ENCODE measurements around the gene RNF157.
A peak's percentile ranks its signal among the peaks of the same experiment; 100 is the strongest.

RNF157 gene

DNA sequence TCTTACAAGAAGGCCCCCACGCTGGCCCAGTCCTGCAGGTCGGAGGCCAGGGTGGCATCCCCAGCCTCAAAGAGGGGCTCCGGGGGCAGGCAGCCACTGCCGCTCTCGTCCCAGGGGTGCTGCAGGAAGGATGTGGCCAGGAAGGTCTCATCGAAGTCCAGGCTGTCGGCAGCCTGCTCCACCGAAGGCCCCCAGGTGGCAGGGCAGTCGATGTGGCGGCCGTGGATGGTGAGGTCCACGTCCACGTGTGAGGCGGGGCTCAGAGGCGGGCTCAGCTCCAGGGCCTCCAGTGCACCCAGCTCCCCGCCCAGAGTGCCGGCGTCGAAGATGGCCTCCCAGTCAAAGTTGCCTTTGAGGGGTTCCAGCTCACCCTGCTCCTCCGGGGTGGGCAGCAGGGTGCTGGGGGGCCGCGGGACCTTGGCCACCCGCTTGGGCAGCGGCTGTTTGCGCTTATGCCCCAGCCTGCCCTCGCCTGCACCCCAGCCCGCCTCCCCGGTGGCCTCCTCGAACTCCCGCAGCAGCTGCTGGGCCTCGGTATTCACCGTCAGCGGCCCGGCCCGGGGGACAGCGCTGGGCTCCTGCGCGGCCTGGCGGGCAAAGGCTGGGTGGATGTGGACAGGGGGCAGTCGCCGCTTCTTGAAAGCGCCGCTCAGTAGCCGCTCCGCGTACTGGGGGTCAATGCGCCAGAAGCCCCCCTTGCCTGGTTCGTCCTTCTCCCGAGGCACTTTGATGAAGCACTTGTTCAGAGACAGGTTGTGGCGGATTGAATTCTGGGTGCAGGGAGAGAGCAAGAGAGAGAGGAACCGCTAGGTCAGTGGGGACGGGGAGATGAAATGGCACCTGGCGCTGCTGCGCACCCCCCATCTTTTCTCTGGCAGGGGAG is 102.7 kb downstream of the RNF157 start:
- no peak for DNase-seq

DNA sequence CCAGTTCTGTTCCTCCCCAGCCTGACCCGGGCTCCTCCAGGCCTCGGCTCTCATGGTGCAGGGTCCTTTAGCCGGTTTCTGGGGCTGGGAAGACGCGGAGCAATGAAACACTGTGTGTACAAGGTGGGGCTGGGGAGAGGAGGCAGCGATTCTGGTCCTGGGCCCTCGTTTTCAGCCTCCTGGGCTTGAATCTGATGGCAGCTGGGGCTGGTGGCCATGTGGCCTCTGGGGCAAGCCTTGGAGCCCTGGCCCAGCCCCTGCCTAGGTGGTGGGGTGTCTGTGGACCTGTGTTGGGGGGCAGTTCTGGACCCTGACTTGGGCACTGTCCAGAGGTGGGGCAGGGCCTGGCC is 103.3 kb downstream of the RNF157 start:
- DNase-seq: no peak

DNA sequence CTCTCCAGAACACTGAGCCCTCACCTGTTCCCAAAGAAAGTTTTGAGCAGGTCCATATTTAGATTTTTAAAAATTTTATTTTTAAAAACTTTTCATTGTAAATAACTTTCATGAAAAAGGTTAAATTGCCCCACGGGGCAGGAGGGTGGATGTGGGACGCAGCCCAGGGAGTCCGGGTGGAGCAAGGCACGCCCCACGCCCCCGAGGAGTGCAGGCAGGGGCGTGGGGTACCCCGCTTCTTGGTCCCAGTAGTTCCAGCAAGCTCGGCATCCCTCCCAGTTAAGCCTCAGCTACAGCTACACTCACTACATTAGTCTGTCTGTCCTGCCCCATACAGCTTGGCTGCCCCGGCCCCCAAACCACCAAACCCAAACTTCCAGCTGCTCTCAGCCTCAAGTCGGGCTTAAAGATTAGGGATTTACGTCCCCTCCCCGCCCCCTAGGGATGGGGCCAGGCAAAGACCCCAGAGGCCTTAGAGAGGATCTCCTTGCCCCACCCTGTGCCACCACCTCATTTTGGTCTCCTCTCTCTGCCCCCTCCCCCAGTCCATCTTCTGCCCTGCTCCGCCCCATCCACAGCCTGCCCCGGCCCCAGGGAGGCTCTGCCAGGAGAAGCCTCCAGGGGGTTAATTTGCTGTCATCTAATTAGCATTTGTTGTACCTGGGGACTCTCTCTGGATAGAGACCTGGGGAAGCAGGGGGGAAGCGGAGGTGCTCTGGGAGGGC is 103.9 kb downstream of the RNF157 start:
- no peak for DNase-seq

DNA sequence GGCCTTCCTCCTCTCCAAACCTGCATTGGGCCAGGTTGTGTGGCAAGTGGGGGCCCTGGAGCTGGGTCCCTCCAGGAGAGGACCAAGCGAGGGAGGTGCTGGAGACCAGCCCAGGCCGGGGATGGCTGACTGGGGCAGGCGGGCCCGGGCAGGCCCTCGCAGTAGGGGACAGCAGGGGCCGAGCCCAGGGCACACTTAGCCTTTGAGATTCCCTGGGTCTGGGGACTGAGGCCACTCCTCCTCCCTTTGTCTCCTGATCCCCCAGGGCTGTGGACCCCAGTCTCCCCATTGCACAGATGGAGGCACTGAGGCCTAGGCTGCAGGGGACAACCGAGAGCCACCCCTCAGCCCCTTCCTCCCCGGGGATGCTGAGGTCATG is 104.5 kb downstream of the RNF157 start:
- DNase-seq: no peak

DNA sequence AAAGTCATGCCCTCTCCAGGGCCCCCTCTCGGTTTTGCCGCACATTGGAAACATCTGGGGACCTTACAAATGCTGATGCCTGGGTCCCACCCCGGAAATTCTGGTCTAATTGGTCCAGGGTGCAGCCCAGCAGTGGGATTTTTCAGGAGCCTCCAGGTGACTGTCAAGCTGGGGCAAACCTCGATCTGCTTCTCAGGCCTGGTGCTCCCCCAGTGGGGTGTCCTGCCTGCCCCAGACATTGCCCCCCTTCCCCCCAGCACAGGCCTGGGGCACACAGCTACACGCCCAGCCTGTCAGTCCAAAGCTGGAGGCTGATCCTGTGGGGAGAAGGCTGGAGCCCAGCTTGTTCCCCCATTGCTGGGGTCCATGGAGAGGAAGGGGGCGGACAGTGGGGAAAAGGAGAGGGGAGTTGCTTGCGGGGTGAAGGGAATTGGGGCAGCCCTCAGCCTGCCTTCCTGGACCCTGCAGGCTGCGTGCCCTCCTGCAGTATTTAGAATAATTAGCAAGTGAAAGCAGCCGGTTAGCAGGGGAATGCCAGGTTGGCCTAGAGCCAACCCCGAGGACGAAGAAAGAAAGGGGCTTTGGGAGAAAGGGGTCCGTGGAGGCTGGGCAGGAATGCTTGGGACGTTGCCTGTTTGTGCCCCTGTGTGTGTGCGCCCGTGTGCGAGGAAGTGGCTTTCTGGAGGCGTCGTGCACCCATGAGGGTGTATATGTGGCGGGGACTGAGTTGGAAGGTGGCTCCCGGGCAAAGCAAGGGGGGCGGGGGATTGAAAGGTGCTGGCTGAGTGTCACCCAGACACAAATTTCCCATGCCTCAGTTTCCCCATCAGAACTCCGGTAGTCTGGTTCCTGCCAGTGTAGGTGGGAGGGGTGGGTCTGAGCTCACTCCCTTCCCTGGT is 105.1 kb downstream of the RNF157 start:
- no peak for DNase-seq

DNA sequence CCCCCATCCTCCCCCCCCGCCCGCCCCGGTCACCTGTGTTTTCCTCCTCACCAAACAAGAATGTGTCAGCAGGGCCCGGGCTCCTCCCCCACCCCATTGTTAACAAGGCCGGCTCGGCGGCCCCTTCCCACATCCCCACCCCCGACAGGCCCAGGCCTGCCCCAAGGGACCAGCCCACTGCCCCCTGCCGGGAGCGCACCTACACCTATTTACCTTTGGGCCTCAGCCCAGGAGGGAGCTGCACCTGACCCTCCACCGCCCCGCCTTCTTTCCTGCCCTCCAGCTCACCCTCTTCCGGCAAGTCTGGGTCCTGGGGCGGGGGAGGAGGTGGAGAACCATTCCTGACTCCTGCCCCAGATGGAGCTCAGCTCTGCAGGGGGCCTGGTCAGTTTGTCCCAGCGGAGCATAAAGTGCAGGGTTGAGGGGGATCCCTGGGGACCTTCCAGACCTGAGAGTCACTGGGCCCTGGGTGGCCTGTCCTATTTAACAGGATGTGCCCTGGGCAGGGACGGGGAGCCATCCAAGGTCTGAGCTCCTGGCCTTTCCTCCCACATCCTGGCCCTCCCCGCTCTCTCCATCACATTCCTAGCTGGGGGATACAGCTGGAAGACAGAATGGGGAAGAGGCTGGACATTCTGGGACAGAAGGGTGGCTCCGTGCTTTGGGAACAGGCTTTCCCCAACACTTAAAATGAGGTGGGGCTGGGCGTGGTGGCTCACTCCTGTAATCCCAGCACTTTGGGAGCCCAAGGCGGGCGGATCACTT is 107.5 kb downstream of the RNF157 start:
- DNase-seq: peak; percentile 99

DNA sequence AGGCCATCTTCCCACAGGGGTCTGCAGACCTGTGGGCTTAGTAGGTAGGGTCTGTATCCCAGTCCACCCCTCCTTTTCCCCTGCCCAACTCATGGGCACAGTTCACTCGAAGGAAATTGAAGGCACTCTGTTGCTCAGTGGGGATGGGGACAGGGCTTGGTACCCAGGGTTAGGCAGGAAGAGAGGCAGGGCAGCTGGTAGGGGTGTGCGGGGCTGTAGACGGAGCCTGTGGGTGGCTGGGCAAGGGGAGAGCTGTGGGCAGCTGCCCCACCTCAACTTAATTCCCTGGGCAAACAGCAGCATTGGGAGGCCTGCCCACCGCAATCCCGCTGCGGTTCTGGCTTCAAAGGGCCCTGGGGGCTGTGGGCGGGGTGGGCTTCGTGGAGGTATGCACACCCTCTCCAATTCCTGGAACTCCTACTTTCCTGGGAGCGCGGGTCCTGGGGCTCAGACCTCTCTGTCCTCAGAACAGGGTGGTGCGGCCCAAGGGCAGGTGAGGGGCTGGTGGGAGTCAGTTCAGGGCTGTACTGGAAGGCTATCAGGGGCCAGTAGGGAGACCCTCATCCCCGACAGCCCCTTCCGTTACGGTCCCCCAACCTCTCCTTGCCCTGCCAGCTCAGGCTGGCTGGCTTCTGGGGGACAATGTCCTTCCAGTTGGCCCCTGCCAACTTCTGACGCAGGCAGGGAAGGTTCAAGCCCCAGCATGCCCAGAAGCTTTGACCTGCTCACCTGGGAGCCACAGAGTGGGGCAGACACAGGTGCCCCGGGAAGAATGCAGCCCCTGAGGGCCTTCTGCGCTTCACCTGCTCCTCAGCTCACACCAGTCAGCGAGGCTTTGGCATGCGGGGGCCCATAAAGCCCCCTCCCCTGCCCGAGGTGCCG is 108.4 kb downstream of the RNF157 start:
- peak; percentile 99 for DNase-seq

DNA sequence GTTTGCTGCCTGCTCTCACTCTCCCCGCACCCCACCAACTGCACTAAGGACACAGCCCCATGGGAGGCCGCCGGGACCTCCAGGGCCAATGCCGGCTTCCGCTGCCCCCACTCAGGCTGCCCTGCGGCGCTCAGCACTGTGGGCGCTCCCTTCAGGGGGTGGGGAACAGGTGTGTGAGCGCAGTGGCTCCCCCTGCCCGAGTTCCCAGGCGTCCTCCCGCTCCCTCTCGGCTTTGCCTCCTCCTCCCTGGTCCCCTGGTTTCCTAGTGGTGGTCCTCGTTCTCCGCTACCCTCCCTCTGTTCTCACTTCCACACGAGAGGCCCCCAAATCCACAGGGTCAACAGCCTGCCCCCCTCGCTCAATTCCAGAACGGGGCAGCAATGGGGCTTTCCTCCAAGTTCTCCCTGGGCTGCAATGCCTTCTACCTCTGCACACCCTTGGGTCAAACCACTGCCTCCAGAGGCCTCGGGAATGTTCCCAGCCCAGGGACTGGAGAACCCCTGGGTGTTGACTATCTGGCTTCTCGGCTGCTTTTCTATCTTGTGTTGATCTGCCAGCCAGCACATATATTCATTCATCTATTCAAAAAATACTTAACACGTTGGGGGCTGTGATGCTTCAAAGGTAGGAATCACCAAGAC is 109.1 kb downstream of the RNF157 start:
- no peak for DNase-seq

DNA sequence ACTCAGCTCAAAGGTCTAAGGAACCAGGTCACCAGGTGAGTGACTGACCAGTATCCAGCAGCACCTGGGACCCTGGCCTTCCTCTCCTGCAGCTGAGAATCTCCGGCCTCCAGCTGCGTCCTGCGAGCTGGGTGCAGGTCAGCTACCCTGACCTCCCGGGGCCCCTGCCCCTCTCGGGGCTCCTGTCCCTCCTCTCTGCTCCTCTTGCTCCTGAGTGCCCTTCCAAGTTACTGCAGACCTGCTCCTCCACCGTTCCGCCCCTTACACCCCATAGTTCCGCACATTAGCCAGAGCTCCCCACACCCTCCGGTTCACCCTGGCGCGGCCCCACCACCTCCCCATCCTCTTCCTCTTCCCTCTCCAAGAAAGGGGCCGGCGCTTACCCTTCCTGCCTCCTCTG is 109.8 kb downstream of the RNF157 start:
- DNase-seq: no peak

DNA sequence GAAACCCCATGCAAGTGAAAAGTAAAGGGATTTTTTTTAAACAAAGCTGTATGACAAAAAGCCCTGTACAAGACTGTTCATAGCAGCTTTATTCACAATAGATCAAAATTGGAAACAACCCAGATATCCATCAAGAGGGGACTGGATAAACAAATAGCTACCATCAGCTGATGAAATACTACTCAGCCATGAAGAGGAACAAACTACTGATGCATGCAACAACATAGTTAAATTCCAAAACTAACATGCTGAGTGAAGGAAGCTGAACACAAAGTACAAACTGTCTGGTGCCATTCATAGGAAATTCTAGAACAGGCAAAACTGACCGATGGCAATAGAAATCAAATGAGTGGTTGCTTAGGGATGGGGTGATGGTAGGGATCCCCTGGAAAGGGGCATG is 114.4 kb downstream of the RNF157 start:
- DNase-seq: no peak

DNA sequence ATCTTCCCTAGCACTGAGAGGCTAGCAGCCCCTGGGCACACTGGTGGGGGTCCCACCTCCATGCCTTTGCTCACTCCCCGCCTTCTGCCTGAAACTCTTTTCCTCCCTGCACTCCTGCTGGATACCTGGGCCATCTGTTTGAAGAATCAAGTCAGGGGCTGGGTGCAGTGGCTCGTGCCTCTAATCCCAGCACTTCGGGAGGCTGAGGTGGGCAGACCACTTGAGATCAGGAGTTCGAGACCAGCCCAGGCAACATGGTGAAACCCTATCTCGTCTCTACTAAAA is 115.0 kb downstream of the RNF157 start:
- DNase-seq: no peak

DNA sequence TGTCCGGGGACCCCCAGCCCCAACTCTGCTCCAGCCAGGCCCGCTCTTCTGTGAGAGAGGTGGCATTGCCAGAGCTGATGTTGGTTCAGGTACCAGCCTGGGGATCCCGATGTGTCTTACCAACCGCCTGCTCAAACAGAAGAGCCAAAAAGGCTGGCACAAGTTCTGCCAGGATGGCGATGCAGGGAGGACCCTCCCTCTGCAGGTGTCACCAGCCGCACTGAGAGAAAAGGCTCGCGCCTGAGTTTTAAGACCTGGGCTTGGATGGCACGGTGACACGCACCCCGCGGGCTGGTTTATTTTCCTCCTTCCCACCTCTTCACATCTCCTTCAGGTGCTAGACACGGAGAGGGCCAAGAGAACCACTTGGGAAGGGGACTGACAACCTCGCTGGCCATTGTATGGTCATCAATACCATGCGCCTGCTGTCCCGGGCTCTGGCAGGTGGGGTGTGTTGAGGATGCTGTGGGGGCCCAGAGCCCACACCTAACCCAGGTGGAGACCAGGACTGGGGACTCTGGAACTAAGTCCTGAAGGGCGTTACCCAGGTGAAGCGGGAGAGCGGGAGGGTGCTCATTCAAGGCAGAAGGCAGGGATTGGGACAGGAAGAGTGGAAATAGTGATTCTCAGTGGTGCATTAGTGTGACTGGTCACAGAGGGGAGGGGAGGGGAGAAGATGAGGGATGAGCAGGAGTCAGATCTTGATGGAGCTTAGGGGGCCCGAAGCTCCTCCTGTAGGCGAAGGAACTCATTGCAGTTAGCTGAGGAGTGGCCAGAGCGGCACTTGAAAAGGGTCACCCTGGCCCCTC is 115.5 kb downstream of the RNF157 start:
- no peak for DNase-seq

DNA sequence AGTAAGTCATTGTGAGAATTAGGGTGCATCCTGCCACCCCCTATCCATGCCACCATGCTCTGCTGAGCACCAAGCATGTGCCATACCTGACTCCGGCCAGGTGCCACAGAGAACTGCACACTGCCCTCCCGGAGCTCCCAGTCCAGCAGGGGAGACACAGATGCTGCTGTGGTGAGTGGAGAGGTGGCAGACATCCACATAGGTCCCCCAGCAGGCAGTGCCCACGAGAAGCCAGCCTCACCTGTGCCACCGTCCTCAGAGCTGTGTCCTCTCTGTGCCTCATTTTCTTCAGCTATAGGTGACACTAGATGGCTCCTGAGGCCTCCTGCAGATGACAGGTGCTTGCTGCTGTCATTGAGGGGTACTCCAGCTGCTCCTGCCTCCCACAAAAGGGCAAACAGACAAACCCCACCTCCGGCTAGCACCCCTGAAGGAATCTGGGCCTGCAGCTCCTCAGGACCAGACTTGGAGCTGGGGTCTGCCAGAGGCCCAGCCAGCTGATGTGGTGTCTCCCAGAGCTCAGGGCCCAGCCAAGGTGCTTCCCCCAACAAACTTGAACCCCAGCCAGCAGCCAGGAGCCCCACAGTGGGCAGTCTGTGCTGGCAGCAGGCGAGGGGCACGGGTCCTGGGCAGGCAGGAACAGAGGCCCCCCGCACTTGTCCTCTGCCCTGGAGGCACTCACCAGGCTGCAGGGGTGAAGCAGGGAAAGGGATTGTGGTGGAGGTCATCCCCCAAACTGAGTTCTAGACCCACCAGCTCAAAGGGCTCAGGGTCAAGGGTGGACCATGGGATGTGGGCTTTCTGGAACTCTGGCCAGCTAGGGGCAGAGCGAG is 116.3 kb downstream of the RNF157 start:
- no peak for DNase-seq

DNA sequence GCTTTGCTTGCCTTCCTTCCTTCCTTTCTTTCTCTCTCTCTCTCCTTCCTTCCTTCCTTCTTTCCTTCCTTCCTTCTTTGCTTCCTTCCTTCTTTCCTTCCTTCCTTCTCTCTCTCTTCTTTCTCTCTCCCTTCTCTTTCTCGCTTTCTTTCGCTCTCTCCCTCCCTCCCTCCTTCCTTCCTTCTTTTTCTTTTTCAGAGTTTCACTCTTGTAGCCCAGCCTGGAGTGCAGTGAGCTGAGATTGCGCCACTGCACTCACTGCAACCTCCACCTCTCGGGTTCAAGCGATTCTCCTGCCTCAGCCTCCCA is 117.1 kb downstream of the RNF157 start:
- no peak for DNase-seq

DNA sequence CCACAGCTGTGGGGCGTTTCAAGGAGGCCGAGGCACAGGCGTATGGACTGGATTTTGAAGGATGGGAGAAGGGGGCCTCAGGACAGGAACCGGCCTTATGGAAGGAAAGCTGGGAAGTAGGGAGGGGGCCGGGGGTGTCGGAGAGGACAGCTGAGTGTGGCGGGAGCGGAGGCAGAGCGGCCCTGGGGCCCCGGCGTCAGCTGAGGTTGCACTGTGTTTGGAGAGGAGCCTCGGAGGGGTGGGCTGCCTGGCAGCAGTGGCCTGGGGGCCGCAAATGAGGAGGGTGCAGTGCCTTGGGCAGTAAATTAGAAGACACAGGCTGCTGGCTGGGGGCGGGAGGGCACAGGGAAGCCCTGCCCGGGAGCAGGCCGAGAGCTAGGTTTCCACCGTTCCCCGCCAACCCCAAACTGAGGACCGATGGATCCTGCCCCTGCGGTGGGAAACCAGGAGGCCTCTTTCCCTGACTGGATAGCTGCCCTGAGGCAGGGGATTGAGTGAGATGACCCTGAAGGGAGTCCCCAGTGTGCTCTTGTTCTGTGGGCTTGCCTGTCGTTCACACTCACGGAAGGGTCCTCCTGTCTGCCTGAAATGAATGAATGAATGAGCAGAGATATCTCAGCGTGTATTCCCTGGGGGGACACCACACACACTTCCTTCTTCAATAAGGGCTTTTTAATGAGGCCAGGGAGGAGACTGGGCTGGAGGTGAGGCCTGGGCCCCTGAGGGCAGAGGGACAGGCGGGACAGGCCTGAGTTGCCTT is 117.7 kb downstream of the RNF157 start:
- no peak for DNase-seq

DNA sequence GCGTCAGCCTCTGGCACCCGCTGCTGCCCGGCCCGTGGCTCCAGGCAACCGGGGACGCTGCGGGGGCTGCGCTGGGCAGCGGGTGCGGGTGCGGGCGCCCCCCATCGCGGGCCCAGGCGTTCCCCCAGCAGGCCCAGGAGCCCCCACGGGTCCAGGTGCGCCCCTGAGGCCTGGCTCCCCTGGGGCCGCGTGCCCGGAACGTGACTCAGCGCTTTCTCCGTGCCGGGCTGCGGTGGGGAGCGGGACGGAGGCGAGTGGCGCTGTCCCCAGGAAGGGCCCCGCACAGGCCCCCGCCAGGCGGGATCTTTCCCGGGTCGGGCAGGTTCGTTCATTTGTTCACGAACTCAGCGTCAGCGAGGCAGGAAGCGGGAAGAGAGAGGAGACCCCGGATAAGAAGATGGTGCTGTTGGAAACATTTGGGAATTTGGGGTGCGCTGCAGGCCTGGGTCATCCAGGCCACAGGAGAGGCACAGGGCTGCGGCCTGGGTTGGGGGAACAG is 118.3 kb downstream of the RNF157 start:
- DNase-seq: no peak

DNA sequence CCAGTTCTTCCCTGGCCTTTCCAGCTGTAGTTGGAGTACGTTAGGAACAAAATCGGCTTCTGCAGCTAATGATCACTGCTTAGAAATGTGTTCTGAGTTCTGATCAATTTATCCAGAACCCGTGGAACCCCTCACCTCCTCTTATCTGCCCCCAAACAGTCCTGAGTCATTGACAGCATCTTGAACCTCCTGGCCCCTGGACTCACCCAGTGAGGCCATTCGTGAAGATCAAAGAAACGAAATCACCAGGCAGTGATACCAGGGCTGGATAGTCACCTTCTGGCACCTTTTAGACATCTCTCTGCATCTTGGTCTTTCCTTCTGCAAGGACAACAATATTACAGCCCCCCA is 119.7 kb downstream of the RNF157 start:
- no peak for DNase-seq

DNA sequence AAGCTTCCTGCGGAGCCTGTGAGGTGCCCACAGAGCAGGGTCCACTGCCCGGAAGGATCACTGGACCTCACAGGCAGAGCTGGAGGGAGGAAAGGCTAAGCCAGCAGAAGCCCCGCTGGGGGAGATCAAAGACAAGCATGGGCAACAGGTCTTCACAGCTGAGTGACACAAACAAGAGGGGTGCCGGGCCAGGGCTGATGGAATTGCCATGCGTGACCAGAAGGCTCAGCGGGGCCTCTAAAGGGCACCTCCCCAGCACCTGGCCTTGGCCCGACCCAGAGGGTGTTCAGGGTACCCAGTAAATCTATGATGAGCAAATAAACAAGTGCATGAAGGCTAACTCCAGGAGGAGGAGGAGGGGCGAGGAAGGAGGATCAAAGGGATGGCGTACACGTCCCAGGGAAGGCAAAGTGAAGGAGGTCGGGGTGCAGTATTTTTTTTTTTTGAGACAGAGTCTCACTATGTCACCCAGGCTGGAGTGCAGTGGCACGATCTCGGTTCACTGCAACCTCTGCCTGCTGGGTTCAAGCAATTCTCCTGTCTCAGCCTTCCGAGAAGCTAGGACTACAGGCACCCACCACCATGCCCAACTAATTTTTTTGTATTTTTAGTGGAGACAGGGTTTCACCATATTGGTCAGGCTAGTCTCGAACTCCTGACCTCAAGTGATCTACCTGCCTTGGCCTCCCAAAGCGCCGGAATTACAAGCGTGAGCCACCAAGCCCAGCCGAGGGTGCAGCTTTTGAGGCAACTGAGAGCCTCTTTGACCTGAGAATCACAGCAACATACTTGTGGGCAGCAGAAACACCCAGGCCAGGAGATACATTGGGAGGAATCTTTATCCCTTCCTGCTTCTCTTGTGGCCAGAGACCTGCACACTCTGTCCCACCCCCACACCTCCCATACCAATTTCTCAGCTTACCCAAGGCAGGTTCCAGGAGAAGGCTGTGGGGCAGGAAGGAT is 120.6 kb downstream of the RNF157 start:
- DNase-seq: no peak

Measured in NCI-H510A (cell line).